ENCODE measurements around the gene ZNF524.

ZNF524 gene

GRCh38 chr19:55621673-55622231 is 21.7 kb downstream of the ZNF524 start:
- DNase-seq, result no peak

- no peak for DNase-seq
These were observed 22.3 kb downstream of the ZNF524 start for GRCh38 chr19:55622242-55622969.

- DNase-seq, result no peak
These were observed 23.0 kb downstream of the ZNF524 start for GRCh38 chr19:55623130-55623529.

- no peak for DNase-seq
These were observed 23.5 kb downstream of the ZNF524 start for GRCh38 chr19:55623561-55623960.

- peak; percentile 88 to 92 (median 90) for DNase-seq
These were observed 24.3 kb downstream of the ZNF524 start, which contains the start of gene ZNF784 for GRCh38 chr19:55624109-55625003. Gene ZNF784 (minus strand): TSS chr19:55624566. CDS start chr19:55624561, 5 bp downstream.

GRCh38 chr19:55625004-55625326 is 24.9 kb downstream of the ZNF524 start:
- DNase-seq, result no peak

GRCh38 chr19:55626350-55626749 is 26.3 kb downstream of the ZNF524 start:
- DNase-seq, result peak in 3 of 5 experiments; percentile 59 to 94 (median 83)

- DNase-seq, result peak in 4 of 5 experiments; percentile 78 to 91 (median 78)
These were observed 32.4 kb downstream of the ZNF524 start for GRCh38 chr19:55632463-55632834.

GRCh38 chr19:55633861-55634260 is 33.8 kb downstream of the ZNF524 start:
- DNase-seq, result no peak

- DNase-seq, result no peak
These were observed 35.2 kb downstream of the ZNF524 start for GRCh38 chr19:55635334-55635717.

- no peak for DNase-seq
These were observed 35.9 kb downstream of the ZNF524 start for GRCh38 chr19:55635856-55636440.

GRCh38 chr19:55636723-55637122 is 36.6 kb downstream of the ZNF524 start:
- DNase-seq, result no peak

GRCh38 chr19:55637534-55637933 is 37.4 kb downstream of the ZNF524 start:
- no peak for DNase-seq

- peak in 4 of 5 experiments; percentile 43 to 83 (median 48) for DNase-seq
These were observed 38.8 kb downstream of the ZNF524 start for GRCh38 chr19:55638864-55639359.

GRCh38 chr19:55640043-55640576 is 40.0 kb downstream of the ZNF524 start:
- peak; percentile 47 to 91 (median 64) for DNase-seq

GRCh38 chr19:55640577-55641425 is 40.7 kb downstream of the ZNF524 start, which contains the start of gene ZNF580:
Gene ZNF580 (plus strand): TSS chr19:55641002. CDS start chr19:55642509, 1,507 bp downstream.
- DNase-seq, result peak in 4 of 5 experiments; percentile 31 to 78 (median 40)

GRCh38 chr19:55641426-55642152 is 41.5 kb downstream of the ZNF524 start:
- DNase-seq, result peak in 2 of 5 experiments; percentile 39 to 59

- peak in 1 of 5 experiments; percentile 39 for DNase-seq
These were observed 42.3 kb downstream of the ZNF524 start for GRCh38 chr19:55642153-55643002.

All from T-helper 2 cell (primary cell).